H1 (cell line): ENCODE results near the gene DCDC2B. TPM values are rescaled to one million over a fixed set of nuclear protein-coding genes. Genes with fewer than 3 reads are reported as not detected.

ENCODE experiments used
- ASH2L ChIP-seq: fragments of 200-600, 300-600 bp; sonication (generic); IDR thresholded peaks from one replicate; pipeline ENCODE4 v1.7.1; 2017; ENCODE audit warnings: low read length
- CHD7 ChIP-seq: fragments of 300-600 bp; sonication (generic); IDR thresholded peaks from 2 replicates; pipeline ENCODE4 v1.7.1; 2012; ENCODE audit warnings: low read length, moderate library complexity, mild to moderate bottlenecking, inconsistent platforms; ENCODE audit not compliant: insufficient replicate concordance
- E2F6 ChIP-seq: IDR thresholded peaks from 2 replicates; pipeline ENCODE4 v1.6.1; 2012; ENCODE audit warnings: inconsistent platforms
- MAFK ChIP-seq: IDR thresholded peaks from 2 replicates; pipeline ENCODE4 v1.6.1; 2012; ENCODE audit warnings: low read depth, mild to moderate bottlenecking, improper control_type of control experiment, low read length
- MAX ChIP-seq: IDR thresholded peaks from 2 replicates; pipeline ENCODE4 v1.6.1; 2012; ENCODE audit warnings: inconsistent platforms
- SAP30 ChIP-seq: fragments of 300-600 bp; sonication (generic); IDR thresholded peaks from 2 replicates; pipeline ENCODE4 v1.7.1; 2012; ENCODE audit warnings: low read length, moderate library complexity, mild to moderate bottlenecking, inconsistent platforms; ENCODE audit not compliant: insufficient read depth, insufficient replicate concordance
- SP1 ChIP-seq: IDR thresholded peaks from 2 replicates; pipeline ENCODE4 v1.6.1; 2011; ENCODE audit warnings: low read depth, low read length
- YY1 ChIP-seq: IDR thresholded peaks from 2 replicates; pipeline ENCODE4 v1.6.1; 2011; ENCODE audit warnings: low read depth, mild to moderate bottlenecking, low read length
- polyA plus RNA-seq, 7 experiments: library from polyadenylated mRNA; depleted of rRNA in 3 of 7; stranded (reverse) in 5 of 7; unstranded in 2 of 7; fragments of >200 nt in 5 of 7; fragments of 200-250 nt in 2 of 7; gene quantifications; 1 replicate in 5 of 7; 2 replicates in 1 of 7; 4 replicates in 1 of 7; pipeline versions ENCODE4 v1.2.1 to v1.2.3, GENCODE V29; 2011 to 2013; ENCODE audit warnings: missing spikeins in 2 of 7, mixed read lengths in 2 of 7
- total RNA-seq: library from RNA; stranded (reverse); fragmentation: NEBNext Ultra II Directional; extraction: Animal tissue kit (Norgen Biotek cat#: 25700); gene quantifications from 2 replicates; pipeline ENCODE4 v1.2.1, GENCODE V29; 2021

DCDC2B gene
- total and polyA plus RNA-seq, 2 of the 8 experiments (the other 6 are each of a cell fraction or from before 2014, with no cell fraction given), result not detected

GRCh38 chr1:32200226-32201010 lies 8.5 kb upstream of the DCDC2B start, which contains the start of gene CCDC28B (continued):
- peak; percentile 93 for TF ChIP-seq E2F6
- peak; percentile 35; the same call in 1 of the 2 replicates for TF ChIP-seq SP1
- peak; percentile 95 for TF ChIP-seq MAX
- peak; percentile 24 for TF ChIP-seq SAP30
- TF ChIP-seq ASH2L, result peak; percentile 79
- TF ChIP-seq MAFK, result no peak
- TF ChIP-seq CHD7, result no peak
- peak; percentile 81 for TF ChIP-seq YY1
